ENCODE data around the gene BOD1L1.

The BOD1L1 gene

GRCh38 chr4:13537832-13538177 lies 89.7 kb downstream of the BOD1L1 start:
- no peak for FAIRE-seq

- FAIRE-seq: no peak
Measured at GRCh38 chr4:13537011-13537831, 90.3 kb downstream of the BOD1L1 start.

- no peak for FAIRE-seq
Measured at GRCh38 chr4:13536607-13537006, 90.9 kb downstream of the BOD1L1 start.

GRCh38 chr4:13535708-13536361 lies 91.7 kb downstream of the BOD1L1 start:
- FAIRE-seq: no peak

GRCh38 chr4:13535118-13535517 lies 92.4 kb downstream of the BOD1L1 start:
- FAIRE-seq: no peak

- no peak for FAIRE-seq
Measured at GRCh38 chr4:13534344-13535063, 93.0 kb downstream of the BOD1L1 start.

GRCh38 chr4:13533670-13534343 lies 93.7 kb downstream of the BOD1L1 start:
- FAIRE-seq: no peak

GRCh38 chr4:13531625-13531998 lies 95.9 kb downstream of the BOD1L1 start:
- FAIRE-seq: no peak

- no peak for FAIRE-seq
Measured at GRCh38 chr4:13530823-13531624, 96.5 kb downstream of the BOD1L1 start.

GRCh38 chr4:13529128-13529919 lies 98.2 kb downstream of the BOD1L1 start:
- no peak for FAIRE-seq

GRCh38 chr4:13528821-13529127 lies 98.8 kb downstream of the BOD1L1 start:
- no peak for FAIRE-seq

GRCh38 chr4:13527981-13528820 lies 99.3 kb downstream of the BOD1L1 start:
- FAIRE-seq: no peak

GRCh38 chr4:13527192-13527980 lies 100.1 kb downstream of the BOD1L1 start:
- FAIRE-seq: no peak

- FAIRE-seq: no peak
Measured at GRCh38 chr4:13526658-13527057, 100.9 kb downstream of the BOD1L1 start.

- no peak for FAIRE-seq
Measured at GRCh38 chr4:13525606-13526281, 101.8 kb downstream of the BOD1L1 start.

GRCh38 chr4:13524504-13525243 lies 102.9 kb downstream of the BOD1L1 start:
- no peak for FAIRE-seq

- FAIRE-seq: no peak
Measured at GRCh38 chr4:13523591-13524503, 103.7 kb downstream of the BOD1L1 start.

Measured in endometrium (tissue), 2 donors.